Kidney capillary endothelial cell (primary cell): ENCODE results near the gene ACOXL.
A peak's percentile ranks its signal among the peaks of the same experiment; 100 is the strongest.

ENCODE experiments used
- DNase-seq: peaks from one replicate; pipeline ENCODE4 v3.0.0-alpha.2; 2018; ENCODE audit warnings: low spot score

The ACOXL gene

DNA sequence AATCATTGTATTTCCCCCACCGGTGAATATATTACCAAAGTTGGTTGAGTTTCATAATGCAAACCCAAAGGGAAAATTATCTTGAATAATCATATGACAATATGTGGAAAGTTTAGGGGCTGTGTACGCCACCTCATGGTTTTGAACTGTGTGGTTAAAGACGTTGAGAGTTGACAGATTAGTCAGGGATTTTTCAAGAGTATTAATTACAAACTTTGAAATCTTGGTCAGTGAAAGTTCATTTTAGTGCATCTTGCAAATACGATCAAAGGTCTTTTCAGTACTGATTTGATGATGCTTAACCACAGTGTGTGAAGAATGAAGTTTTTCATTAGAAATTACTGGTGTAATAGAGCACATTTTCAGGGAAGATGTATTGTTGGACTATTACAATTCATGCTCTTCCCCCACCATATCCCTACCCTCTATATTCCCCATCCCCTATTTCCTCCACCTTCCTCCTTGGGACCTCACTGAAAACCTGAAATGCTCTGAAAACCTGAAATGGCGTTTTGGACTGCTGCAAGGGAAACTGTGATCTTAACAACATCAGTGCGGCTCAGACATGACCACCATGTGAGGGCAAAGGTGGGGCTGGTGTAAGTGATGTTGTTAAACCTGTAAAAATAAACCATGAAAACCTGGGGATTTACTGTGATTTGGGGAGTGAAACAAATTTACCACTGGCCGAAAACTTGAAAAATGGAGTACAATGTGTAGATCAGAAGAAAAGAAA is 383.8 kb downstream of the ACOXL start:
- DNase-seq = no peak

DNA sequence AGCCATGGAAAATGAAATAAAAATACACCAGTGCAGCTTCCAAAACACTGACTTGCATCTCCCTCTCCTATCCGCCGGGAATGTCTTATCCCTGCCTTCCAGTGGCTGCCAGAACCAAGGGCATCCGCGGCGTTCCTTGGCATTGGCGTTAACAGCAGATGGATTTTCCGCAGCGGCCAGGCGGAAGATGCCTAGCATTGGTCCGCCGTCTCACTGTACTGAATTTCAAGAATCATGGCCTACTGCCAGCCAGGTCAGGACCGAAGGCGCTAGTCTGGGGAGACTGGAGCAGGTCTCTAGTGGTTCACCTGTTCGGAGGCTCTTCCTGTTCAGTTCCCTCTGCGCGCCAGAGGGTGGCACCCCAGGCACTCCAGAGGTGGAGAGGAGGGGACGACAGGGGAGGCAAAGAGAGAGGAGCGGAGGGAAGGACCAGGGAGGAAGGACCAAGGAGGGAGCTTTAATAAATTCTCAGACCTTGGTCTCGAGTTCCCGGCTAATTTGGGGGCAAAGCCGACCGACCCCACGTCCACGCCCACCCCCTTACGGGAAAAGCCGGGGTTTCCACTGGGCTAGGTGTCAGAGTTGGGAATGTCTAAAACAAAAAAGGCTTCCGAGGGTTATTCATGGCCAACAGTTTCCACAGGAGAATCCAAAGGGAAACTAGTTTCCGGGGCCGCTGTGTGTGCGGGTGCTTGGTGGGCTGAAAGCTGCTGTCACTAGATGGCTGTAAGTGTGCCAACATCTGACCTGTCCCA is 384.6 kb downstream of the ACOXL start:
- DNase-seq = peak; percentile 46

- DNase-seq = peak; percentile 33
Measured at GRCh38 chr2:111117598-111118480, 385.5 kb downstream of the ACOXL start.

DNA sequence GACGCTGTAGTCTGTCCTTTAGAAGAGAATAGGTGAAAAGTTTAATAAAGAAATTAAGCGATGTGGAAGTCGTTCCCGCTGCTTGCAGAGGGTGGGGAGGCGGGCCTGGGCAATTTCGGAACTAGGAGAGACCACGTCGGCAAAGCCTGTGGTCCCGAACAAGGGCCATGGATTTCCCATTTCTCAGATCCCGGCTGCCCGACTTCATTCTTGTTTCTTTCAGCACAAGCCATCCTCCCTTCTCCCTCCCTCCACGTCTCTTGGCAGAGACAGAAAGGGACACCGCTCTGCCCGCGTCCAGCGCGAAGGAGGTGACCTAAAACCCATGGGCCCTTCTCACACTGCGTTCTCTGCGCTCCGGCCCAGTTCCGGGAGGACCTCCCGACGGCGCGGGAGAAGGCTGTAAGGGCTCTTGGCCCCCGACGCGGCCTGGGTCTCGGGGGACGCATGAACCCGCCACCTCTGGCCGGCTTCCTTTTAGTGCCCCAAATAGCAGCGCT is 386.2 kb downstream of the ACOXL start:
- no peak for DNase-seq

DNA sequence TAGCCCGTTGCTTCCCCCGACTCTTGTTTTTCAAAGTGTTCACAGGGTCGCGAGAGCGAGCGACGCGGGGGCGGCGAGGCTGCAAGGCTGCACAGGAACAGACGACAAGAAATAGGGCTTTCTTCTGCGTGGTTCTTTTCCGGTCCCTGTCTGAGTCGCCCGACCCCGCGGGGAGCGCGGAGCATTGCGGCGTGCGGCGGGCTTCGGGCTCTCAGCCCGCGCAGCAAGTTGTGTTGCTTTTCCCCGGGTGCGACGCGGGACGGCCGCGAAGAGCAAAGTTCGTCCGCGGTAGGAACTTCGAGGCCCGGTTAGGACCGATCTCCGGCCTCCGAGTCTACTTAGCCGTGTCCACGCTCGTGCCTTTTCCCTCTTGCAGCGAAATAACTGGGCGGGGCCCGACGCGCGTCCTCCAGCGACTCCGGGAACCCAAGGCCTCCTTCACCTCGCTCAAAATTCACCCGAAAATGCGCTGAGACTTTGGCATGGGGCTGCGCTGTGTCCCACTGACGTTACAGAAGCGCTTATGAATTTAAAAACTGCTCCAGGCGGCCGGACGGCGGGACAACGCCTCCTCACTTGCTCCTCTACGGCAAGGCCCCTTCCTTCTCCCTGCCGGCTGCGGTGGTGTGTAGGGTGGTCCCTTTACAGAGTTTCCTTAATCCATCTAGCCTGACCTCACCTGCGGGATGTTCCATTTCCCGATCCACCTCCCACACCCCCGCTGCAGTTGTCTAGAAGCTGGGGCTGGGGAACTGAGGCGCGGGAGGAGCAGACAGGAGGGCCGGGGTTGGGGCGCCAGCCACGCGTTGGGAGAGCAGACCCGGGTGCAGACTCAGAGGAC is 386.8 kb downstream of the ACOXL start:
- peak; percentile 7 for DNase-seq

- DNase-seq = no peak
Measured at GRCh38 chr2:111119822-111120252, 387.5 kb downstream of the ACOXL start.

- DNase-seq = peak; percentile 79
Measured at GRCh38 chr2:111120253-111121027, 388.1 kb downstream of the ACOXL start, which contains the start of gene BCL2L11. TSS of gene BCL2L11 (plus strand) at chr2:111120914. CDS start at chr2:111123746, 2,832 bp downstream.

DNA sequence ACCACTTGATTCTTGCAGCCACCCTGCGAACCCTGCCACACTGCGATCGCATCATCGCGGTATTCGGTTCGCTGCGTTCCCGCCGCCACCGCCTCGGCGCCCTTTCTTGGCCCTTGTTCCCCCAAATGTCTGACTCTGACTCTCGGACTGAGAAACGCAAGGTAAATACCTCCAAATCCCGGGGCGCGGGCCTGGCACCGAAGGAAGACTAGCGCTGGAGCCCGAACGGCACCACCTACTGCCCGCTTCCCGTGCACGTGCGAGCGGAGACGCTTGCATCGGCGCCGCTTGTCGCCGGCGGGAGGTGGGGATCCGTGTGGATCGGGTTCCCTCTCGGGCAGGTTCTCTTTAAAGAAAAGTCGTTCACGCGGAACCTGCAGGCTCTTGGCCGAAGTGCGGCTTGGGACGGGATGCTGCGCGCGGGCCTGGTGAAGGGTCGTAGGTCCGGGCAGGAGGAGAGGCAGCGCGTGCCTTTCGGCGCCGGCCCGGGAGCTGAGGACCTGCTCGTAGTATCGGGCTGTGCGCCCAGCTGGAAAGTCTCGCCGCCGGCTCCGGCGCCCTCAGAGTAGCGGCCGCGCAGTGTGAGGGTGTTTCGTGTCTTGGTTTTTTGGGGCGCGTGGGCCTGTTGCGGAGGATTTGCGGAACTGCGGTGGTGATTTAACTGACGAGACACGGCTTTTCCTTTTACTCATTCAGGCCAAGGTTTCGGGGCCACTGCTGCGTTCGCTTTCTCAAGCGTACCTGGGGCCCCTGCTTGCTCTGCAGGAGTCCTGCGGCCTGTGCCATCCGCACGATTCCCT is 388.9 kb downstream of the ACOXL start:
- peak; percentile 29 for DNase-seq

DNA sequence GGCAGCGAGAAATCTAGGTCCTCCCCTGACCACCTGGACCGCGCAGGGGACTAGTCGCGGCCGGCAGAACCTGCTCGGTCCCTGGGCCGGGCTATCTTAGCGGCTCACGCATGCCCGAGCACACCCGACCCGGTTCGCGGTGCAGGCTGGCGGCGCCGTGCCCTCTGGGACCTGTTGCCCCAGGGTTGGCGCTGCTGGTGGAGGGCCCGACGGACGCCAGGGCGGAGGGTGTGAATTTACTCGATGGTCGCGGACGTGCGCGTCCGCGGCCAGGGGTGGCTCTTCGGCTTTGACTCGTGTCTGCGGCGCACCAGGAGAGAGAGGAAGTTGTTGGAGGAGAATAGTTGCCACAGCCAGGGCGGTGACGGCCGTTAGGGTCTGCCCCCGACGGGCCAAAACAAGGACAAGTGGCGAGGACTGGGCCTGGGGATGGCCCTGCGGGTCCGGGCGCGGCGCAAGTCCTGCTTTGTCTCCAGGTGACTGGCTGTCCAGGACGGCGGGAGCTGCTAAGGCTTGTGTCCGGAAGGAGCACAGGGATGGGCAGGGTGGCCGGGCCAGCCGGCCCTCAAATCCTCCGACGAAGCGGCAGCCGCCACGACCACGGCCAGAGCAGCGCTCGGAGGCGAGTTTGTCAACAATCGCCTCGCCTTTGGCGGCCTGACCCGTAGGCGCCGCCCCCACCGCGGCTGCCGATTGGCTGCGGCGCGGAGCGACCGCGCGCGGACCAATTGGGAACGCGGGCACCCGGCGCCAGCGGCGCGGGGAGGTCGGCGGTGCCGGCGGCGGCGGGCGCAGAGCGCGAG is 389.7 kb downstream of the ACOXL start:
- DNase-seq = peak; percentile 76

GRCh38 chr2:111122631-111123421 is 390.5 kb downstream of the ACOXL start:
- DNase-seq = peak; percentile 81

- no peak for DNase-seq
Measured at GRCh38 chr2:111123751-111124150, 391.4 kb downstream of the ACOXL start.

DNA sequence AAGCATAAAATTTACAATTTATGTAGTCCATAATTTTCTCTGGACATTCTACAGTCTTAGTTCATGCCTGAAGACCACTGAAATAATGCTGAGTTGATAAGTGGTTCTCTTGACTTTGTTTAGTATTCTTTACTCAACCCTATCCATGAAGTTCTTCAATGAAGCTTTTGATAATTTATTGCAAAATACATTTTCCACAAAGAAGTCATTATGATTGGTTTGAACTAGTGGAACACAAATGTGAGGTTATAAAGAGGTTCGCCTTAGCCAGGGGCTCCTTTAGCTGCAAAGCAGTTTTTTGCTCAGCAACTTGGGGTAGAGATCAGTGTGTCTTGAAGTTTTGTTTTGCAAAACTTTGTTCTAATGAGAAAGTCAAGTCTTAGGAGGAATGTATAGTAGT is 394.2 kb downstream of the ACOXL start:
- DNase-seq = no peak

DNA sequence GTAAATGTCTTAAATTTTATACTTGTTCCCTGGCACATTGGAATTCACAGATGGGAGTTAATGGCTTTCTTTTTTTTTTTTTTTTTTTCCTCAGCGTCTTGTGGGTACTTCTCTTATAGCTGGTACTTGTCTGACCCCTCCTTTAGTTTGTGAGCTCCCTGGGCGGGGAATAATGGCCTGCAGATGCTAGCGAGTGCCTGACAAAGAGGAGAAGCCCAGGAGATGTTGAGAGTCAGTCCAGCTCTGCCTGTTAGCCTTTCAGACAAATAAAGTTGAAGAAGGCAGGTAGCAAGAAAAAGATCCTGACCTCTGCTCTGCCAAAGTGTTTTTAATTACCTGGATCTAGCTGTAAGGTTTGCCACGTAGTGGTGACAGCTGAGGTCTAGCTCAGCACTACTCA is 395.0 kb downstream of the ACOXL start:
- no peak for DNase-seq

GRCh38 chr2:111128096-111128495 is 395.7 kb downstream of the ACOXL start:
- no peak for DNase-seq

GRCh38 chr2:111133603-111134002 is 401.2 kb downstream of the ACOXL start:
- no peak for DNase-seq

GRCh38 chr2:111134055-111134454 is 401.7 kb downstream of the ACOXL start:
- no peak for DNase-seq

GRCh38 chr2:111135237-111135909 is 403.0 kb downstream of the ACOXL start:
- no peak for DNase-seq
